Hematopoietic multipotent progenitor cell treated with erythropoietin and hydrocortisone succinate and interleukin-3 and kit ligand, for 17 days (in vitro differentiated cells): ENCODE results near the gene ERI3.

Experiments
- DNase-seq: peaks from one replicate; pipeline ENCODE4 v3.0.0-alpha.2; 2015; ENCODE audit warnings: low spot score

ERI3 gene

DNA sequence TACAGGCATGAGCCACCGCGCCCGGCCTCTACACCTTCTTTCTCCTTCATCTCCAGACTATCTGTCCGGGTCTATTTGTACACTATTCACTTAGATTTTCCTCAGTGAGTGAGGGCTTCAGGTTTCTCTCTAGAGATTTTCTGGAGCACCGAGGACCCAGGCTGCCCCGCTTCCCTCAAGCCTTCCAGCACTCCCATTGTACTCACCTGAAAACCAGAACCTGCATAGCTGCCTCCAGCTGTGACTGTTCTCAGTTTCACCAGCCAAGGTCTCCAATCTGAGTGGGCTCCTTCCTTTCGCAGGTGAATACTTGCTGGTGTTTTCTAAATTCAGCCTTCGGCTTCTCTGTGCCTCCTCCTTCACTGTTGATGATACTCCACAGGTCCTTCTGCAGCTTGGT is 154.7 kb downstream of the ERI3 start:
- no peak for DNase-seq

DNA sequence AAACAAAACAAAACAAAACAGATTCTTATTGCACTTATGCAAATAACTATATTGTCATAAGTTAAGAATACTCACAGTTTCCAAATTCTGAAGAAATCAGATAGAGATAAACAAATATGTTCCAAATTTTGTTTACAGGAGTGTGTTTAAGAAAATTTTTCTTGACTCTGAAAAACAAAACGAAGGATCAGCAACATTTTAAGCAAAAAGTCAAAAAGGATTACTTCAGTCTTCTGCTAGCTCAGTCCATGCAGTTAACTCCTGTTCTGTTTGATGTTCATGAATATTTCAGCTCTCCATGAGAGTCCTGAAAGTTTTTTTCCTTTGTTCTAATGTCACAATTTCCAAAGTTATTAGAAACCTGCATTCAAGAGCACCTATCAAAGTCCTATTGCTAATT is 180.4 kb downstream of the ERI3 start:
- DNase-seq, result no peak
